MM.1S (cell line): Measurements from ENCODE around the gene CYGB.
A peak's percentile ranks its signal among the peaks of the same experiment; 100 is the strongest.
"Not testable (repeated sequence)": the region's sequence is repeated elsewhere in the genome, so short reads cannot be mapped to it uniquely, and the experiment has no call there.

Experiments used
- DNase-seq: peaks from one replicate; pipeline ENCODE4 v3.0.0-alpha.2; 2015
- H2AFZ ChIP-seq: fragments of 300-600 bp; sonication (generic); 2 replicates; pipeline ENCODE4 v1.6.0; 2016; ENCODE audit warnings: antibody characterized with exemption, low read length
- H3F3A ChIP-seq: fragments of 300-600 bp; sonication (generic); 2 replicates; pipeline ENCODE4 v1.6.1; 2016; ENCODE audit warnings: mild to moderate bottlenecking, antibody characterized with exemption, low read length, moderate library complexity, mixed read lengths; ENCODE audit not compliant: insufficient read depth
- H3K27ac ChIP-seq: fragments of 300-600 bp; sonication (generic); 2 replicates; pipeline ENCODE4 v1.5.1; 2016; ENCODE audit warnings: mild to moderate bottlenecking, low read length
- H3K27me3 ChIP-seq: fragments of 300-600 bp; sonication (generic); replicated peaks from 2 replicates; pipeline ENCODE4 v1.6.0; 2016; ENCODE audit warnings: low read length; ENCODE audit not compliant: insufficient read depth
- H3K36me3 ChIP-seq: fragments of 300-600 bp; sonication (generic); replicated peaks from 2 replicates; pipeline ENCODE4 v1.6.1; 2016; ENCODE audit warnings: mild to moderate bottlenecking, low read length, mixed read lengths; ENCODE audit not compliant: insufficient read depth
- H3K4me1 ChIP-seq: fragments of 300-600 bp; sonication (generic); 2 replicates; pipeline ENCODE4 v1.6.1; 2016; ENCODE audit warnings: low read length, mixed read lengths
- H3K4me2 ChIP-seq: fragments of 300-600 bp; sonication (generic); 2 replicates; pipeline ENCODE4 v1.6.0; 2016; ENCODE audit warnings: low read depth, low read length
- H3K4me3 ChIP-seq: fragments of 300-600 bp; sonication (generic); 2 replicates; pipeline ENCODE4 v1.5.1; 2016; ENCODE audit warnings: low read length, mixed read lengths
- H3K79me2 ChIP-seq: fragments of 300-600 bp; sonication (generic); 2 replicates; pipeline ENCODE4 v1.6.1; 2016; ENCODE audit warnings: mixed run types, low read length, mixed read lengths
- H3K9ac ChIP-seq: fragments of 300-600 bp; sonication (generic); 2 replicates; pipeline ENCODE4 v1.6.1; 2016; ENCODE audit warnings: low read length, mixed read lengths
- H3K9me2 ChIP-seq: fragments of 300-600 bp; sonication (generic); replicated peaks from 2 replicates; pipeline ENCODE4 v1.6.1; 2016; ENCODE audit warnings: mild to moderate bottlenecking, low read length, mixed read lengths; ENCODE audit not compliant: insufficient read depth
- H3K9me3 ChIP-seq: fragments of 300-600 bp; sonication (generic); replicated peaks from 2 replicates; pipeline ENCODE4 v1.6.1; 2016; ENCODE audit warnings: mild to moderate bottlenecking, low read length, mixed read lengths; ENCODE audit not compliant: insufficient read depth
- H4K20me1 ChIP-seq: fragments of 300-600 bp; sonication (generic); 2 replicates; pipeline ENCODE4 v1.6.1; 2016; ENCODE audit warnings: mild to moderate bottlenecking, low read length, moderate library complexity, mixed read lengths; ENCODE audit not compliant: insufficient read depth
- EZH2 ChIP-seq: fragments of 300-600 bp; sonication (generic); optimal IDR thresholded peaks from 2 replicates; pipeline ENCODE3; 2017; ENCODE audit warnings: low read depth, mild to moderate bottlenecking, antibody characterized with exemption, low read length, mixed read lengths
- EZH2phosphoT487 ChIP-seq: fragments of 300-600 bp; sonication (generic); IDR thresholded peaks from 2 replicates; pipeline ENCODE4 v1.6.1; 2018; ENCODE audit warnings: antibody characterized with exemption, low read length
- TF ChIP-seq, protein P1 (sequence below): fragments of 300-600 bp; sonication (generic); IDR thresholded peaks from 2 replicates; pipeline ENCODE4 v1.5.1; 2016; ENCODE audit warnings: antibody characterized with exemption, low read length, mixed read lengths

CYGB gene

DNA sequence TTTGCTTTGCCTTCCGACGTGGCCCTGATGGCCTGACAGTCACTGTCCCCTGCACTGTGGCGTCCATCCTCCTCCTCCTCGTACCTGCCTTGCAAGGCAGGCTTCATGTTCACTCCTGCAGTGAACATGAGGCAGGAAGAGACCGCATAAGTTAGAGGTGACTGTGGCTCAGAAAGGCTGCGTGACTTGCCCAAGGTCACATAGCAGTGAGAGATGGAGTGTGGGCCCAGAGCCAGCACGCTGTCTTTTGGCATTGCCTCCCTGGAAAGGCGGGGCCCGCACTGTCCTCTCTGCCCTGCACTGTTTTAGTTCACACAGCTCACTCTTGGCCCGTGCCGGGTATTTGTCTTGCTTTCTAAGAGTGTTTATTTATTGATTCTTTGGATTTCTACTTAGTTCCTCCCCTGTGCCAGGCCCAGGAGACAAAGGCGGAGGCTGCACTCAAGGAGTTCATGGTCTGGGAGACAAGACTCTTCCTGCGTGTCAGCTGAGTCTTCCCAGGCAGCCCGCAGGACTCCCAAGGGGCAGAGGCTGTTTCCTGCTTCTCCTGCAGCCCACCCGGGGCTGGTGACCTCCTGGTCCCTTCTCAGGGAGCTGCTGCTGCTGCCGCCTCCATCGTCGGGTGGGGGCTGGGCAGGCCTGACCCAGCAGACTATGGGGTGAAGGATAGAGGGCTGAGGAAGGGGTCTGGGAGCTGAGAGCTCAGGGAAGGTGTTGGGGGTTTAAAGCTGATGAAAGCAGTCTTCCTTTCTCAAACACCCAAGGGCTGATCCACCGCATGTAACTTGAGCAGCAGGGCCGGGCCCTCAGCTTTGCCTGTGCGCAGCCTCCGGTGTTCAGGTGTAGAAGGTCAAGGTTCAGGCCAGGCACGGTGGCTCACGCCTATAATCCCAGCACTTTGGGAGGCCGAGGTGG is 12.7 kb downstream of the CYGB start:
- Histone ChIP-seq H3K9ac (no peak overlapping the region), H3K9me2 (no peaks in the 10 kb centered on the region), H2AFZ (no peak overlapping the region), H3K79me2 (no peaks in the 10 kb centered on the region), H3K4me1 (peaks cover 5% of the 10 kb centered on the region; the same call in 1 of the 2 replicates), H3K4me3 (no peak overlapping the region), H3K9me3 (no peaks in the 10 kb centered on the region), H3F3A (no peaks in the 10 kb centered on the region), H3K36me3 (no peaks in the 10 kb centered on the region), H3K27me3 (peaks cover 65% of the 10 kb centered on the region), H3K4me2 (no peak overlapping the region), H3K27ac (no peak overlapping the region), H4K20me1 (no peaks in the 10 kb centered on the region)
- no peak for TF ChIP-seq EZH2phosphoT487
- no peak for TF ChIP-seq EZH2
- TF ChIP-seq, protein P1, sequence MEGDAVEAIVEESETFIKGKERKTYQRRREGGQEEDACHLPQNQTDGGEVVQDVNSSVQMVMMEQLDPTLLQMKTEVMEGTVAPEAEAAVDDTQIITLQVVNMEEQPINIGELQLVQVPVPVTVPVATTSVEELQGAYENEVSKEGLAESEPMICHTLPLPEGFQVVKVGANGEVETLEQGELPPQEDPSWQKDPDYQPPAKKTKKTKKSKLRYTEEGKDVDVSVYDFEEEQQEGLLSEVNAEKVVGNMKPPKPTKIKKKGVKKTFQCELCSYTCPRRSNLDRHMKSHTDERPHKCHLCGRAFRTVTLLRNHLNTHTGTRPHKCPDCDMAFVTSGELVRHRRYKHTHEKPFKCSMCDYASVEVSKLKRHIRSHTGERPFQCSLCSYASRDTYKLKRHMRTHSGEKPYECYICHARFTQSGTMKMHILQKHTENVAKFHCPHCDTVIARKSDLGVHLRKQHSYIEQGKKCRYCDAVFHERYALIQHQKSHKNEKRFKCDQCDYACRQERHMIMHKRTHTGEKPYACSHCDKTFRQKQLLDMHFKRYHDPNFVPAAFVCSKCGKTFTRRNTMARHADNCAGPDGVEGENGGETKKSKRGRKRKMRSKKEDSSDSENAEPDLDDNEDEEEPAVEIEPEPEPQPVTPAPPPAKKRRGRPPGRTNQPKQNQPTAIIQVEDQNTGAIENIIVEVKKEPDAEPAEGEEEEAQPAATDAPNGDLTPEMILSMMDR: no peak
- DNase-seq: no peak

DNA sequence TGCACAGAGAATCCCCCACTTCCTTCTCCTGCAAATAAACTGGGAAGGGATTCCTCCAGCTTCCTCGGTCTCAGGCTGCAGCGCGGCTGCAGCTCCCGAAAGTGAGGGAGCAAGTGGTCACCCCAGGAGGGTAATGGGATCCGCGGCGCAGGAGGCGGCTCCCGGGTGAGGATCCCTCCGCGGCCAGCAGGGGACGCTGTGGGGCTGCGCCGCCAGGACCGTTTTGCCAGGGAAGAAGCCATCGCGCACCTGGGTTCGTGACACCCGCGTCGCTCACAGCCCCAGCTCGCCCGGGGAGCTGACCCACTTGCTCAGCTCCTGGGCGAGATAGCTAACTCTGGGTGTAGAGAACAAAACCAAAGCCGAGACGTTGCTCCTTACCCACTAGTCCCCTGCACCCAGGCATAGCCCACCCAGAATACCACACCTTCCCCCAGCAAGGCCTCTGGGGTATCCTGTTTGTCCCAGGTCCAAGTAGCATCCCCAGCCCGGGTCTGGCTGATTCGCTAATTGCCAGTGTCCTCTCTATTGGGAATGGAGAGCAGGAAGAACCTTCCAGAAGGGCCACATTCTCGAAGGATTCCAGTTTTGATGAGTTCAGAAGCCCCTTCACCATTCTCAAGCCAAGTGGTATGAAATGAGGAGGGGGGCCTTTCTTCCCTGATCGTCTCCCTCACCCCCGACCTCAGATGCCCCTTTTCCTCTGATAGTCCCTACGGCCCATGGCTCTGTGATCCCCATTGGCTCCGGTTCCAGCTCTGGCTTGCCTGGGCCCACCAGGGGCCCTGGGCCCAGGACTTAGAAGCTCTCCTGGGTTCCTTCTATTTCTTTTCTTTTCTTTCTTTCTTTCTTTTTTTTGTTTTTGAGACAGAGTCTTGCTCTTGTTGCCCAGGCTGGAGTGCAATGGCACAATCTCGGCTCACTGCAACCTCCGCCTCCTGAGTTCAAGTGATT is 14.1 kb downstream of the CYGB start:
- 0 out of 2 replicates have a peak overlapping the region, but pooled peaks have one; percentile 40 for H2AFZ ChIP-seq
- H3K9me2 ChIP-seq: no peaks in the 10 kb centered on the region
- H3K27ac ChIP-seq: no peak overlapping the region
- TF ChIP-seq, protein P1: peak; percentile 98
- TF ChIP-seq EZH2phosphoT487: no peak
- DNase-seq: peak; percentile 76
- H3K4me2 ChIP-seq: peak overlapping the region; percentile 67
- no peaks in the 10 kb centered on the region for H4K20me1 ChIP-seq
- H3K4me3 ChIP-seq: no peak overlapping the region
- H3K27me3 ChIP-seq: peaks cover 67% of the 10 kb centered on the region
- peaks cover 5% of the 10 kb centered on the region; the same call in 1 of the 2 replicates for H3K4me1 ChIP-seq
- H3K9me3 ChIP-seq: no peaks in the 10 kb centered on the region
- no peak overlapping the region for H3K9ac ChIP-seq
- no peaks in the 10 kb centered on the region for H3F3A ChIP-seq
- H3K79me2 ChIP-seq: no peaks in the 10 kb centered on the region
- no peaks in the 10 kb centered on the region for H3K36me3 ChIP-seq

DNA sequence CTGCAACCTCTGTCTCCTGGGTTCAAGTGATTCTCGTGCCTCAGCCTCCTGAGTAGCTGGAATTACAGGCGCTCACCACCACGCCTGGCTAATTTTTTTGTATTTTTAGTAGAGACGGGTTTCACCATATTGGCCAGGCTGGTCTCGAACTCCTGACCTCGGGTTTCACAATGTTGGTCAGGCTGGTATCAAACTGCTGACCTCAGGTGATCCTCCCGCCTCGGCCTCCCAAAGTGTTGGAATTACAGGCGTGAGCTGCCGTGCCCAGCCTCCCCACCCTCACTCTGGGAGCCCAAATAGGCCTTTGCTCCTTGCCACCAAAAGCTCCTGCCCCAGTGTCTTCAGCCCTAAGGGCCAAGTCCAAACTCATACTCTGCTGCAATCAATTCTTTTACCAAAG is 15.8 kb downstream of the CYGB start:
- H2AFZ ChIP-seq, H3K27ac ChIP-seq, H3K79me2 ChIP-seq, H3K9me2 ChIP-seq, H4K20me1 ChIP-seq, H3K4me1 ChIP-seq, H3K36me3 ChIP-seq, H3F3A ChIP-seq, H3K4me3 ChIP-seq, H3K4me2 ChIP-seq, DNase-seq, H3K9me3 ChIP-seq, H3K9ac ChIP-seq: not testable (repeated sequence)
- H3K27me3 ChIP-seq: peaks cover 57% of the 10 kb centered on the region
